Middle frontal gyrus (tissue), 1 donor: ENCODE data around the gene RPIA.
A peak's percentile ranks its signal among the peaks of the same experiment; 100 is the strongest.
"Not testable (repeated sequence)": the region's sequence is repeated elsewhere in the genome, so short reads cannot be mapped to it uniquely, and the experiment has no call there.

Source experiments
- DNase-seq: peaks from one replicate; pipeline ENCODE4 v3.0.0-alpha.2; 2015; ENCODE audit warnings: low spot score; ENCODE audit errors: extremely low spot score

The RPIA gene

GRCh38 chr2:88733155-88733902, 41.9 kb downstream of the RPIA start:
- DNase-seq = no peak

- DNase-seq = peak; percentile 25
Measured at GRCh38 chr2:88735133-88735532, 43.7 kb downstream of the RPIA start.

DNA sequence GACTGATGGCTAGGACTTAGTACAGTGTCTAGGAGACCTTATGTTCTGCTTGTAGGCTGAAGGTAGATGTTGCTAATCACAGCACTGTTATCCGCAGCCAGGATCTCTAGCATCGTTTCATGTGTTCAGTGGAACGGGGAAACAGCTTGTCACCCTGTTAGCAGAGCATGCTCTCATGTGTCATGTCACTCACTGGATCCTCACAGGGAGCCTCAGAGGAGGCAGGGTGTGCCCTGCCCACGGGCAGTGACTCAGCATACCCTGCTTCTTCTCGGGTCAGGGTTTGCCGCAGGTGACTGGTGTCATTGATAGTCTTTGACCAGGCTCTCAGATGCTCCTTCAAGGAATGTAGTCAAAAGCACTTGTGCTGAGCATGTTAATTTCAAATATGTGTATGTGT, 44.4 kb downstream of the RPIA start:
- DNase-seq = no peak

DNA sequence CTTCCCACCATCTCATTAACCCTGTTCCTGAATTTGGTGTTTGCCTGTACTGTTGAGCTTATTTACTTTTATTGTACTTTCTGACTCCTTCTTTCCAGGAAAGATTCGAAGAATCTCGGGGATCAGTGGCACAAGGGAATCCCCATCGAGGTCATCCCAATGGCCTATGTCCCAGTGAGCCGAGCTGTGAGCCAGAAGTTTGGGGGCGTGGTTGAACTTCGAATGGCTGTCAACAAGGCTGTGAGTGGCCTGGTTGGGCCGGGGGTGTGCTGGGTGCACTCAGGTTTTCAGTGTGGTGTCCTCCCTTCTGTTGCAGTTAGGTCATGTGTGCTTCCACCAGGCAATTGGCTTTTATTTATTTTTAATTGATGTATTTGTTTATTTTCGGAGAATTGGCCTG, 45.0 kb downstream of the RPIA start:
- DNase-seq = no peak

- DNase-seq = no peak
Measured at GRCh38 chr2:88737385-88737784, 45.9 kb downstream of the RPIA start.

- no peak for DNase-seq
Measured at GRCh38 chr2:88738271-88738670, 46.8 kb downstream of the RPIA start.

GRCh38 chr2:88739985-88740600, 48.6 kb downstream of the RPIA start:
- DNase-seq = peak; percentile 53

DNA sequence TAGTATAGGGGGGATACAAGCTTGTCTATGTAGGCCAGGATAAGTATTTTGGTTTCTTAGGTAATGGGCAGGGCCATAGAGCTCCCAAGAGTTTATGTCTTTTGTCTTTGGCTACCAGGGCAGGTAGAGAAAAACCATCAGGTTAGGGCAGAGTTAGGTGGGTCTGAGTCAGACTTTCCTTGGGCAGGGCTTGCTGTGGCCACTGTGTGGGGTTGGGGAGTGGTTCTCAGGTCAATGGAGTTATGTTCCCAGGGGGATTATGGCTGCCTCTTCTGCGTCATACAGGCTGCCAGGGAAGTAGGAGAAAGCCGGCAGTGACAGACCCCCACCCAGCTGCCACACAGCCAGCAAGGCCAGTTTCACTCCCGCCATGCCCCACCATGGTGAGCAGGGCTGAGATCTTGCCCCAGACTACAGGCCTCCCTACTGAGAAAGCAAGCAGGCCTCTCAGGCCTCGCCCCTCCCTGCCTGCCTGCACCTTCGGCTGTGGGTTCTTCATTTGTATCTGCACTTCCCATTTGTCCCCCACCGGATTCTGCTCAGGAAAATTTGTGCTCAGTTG, 55.5 kb downstream of the RPIA start:
- DNase-seq = no peak

DNA sequence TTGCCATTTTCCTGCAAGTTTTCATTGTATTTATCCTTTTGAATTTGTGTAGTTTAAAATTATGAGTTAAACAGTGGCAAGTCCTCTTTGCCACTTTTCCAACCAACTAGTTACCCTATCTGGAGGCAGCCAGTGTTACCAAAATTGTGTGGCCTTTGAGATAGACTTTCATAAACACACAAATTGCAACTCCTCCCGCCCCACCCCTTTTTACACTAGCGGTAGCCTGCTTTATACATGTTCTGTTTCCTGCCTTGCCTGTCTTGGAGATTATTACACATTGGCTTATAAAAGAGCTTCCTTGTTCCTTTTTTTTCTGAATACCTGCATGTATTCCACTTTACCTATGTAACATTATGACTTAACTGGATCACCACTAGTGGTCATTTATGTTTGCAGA, 56.5 kb downstream of the RPIA start:
- DNase-seq = no peak

DNA sequence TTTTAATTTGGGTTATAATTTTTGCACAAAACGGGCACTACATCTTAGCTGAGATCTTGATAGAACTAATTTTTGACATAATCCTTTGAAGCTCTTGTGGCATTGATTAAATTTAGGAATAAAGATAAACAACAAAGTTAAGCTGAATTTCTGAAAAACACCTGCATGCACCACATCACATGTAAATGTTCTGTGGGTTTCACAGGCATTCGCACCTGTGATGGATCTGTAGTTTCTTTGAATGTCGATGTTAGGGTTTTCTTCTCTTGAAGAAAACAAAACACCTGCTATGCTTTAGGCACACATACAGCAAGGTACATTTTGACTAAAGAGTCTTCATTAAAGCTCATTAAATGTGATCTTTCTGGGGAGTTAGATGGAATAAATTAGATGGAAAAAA, 60.3 kb downstream of the RPIA start:
- no peak for DNase-seq

DNA sequence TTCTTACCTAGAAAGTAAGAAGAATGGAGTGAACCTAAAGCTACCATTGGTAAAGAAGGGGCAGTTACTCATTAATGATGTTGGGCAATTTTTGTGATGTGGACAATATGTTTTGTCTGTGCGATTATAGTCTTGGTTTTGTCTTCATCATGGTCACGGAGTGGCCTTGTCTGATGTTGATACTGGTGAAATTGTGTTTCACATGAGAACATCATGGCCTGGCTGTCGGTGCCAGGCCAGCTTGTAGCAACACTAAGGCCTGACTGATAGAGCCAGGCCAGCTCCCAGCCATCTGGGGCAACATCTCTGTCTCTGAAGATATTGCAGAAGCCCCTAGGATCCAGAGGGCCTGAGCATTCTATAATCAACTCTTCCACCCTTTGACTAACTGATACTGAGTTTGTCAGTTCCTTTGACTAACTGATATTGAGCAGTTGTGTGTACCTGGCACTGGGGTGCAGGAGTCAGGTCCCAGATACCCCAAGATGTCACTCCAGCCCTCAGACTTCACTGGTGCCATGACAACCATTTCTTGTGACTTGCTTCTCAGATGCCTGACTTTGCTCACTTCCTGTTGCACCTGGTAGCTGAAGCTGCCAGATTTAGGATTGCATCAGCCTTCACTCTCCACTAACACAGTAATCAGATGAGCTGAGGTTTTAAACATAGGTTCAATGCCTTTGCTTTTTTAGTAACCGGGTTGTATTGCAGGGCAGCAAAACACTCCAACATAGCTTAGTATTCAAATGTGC, 62.5 kb downstream of the RPIA start:
- no peak for DNase-seq

DNA sequence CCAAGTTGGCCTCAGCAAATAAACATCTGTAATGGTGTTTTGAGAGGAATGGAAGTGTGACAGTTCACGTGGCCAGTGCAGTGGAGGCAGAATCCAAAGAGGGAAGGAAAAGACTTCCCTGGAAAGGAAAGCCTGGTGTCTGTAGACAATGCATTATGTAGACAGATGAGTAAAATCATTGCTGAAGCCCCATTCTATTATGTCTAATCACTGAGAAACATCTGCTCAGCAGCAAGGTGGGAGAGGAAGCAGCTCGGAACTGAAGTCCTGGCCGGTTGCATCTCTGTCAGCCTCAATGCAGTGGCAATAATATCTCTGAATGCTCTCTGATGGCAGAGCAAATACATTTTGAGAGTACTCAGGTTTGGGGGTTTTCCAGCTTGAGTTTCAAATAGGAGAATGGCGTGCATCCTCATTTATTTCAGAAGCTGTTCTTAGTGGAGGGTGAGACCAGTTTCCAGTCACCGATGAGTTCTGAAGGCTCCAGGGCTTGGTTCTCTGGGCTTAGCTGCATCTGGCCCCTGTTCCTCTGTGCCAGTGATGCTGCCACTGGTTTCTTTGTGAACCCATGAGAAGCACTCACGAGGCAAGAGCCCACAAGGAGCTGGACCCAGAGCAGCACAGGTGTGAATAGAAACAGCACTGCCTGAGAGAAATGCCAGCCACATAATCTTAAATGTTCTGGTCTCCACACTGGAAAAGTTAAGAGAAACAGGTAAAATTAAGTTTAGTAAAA, 63.3 kb downstream of the RPIA start:
- DNase-seq = no peak

DNA sequence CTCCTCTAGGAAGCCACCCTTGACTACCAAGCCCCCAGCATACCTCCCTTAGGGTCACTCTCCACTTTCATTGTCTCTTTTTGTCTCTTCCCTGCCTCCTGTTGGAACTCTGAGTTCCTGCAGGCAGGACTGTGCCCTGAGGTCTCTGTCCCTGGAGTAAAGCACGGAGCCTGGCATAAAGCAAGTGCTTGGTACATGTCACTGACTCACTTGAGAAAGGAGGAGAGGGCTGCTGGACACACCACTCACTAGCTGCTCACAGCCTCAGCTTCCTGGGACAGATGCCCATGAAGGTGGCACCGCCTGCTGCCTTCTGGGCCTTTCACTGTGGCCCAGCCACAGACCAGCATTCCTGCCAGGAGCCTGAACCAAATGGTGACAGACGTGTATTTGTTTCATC, 64.4 kb downstream of the RPIA start:
- no peak for DNase-seq

DNA sequence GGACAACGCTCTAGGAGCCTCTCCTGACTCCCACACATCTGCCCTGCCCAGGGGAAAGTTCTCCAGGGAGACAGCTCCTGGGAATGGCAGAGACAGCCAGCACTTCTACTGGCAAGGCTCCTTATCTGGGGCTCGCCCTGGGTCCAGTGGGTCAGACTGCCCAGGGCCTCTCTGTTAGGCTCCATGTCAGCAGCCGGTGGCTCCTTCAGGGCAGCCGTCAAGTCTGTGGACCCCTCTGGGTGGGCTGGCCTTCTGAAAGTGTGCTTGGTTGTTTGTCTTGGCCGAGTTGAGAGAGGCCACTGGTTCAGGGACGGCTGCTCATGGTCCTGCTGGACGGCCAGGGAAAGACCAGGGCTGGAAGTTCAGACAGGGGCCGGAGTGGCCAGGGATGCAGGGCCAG, 65.6 kb downstream of the RPIA start:
- no peak for DNase-seq

- DNase-seq = not testable (repeated sequence)
Measured at GRCh38 chr2:88758702-88759101, 67.2 kb downstream of the RPIA start.

- DNase-seq = no peak
Measured at GRCh38 chr2:88760819-88761598, 69.5 kb downstream of the RPIA start.

GRCh38 chr2:88764141-88764849, 72.8 kb downstream of the RPIA start:
- DNase-seq = no peak

GRCh38 chr2:88764850-88765153, 73.3 kb downstream of the RPIA start:
- DNase-seq = no peak

DNA sequence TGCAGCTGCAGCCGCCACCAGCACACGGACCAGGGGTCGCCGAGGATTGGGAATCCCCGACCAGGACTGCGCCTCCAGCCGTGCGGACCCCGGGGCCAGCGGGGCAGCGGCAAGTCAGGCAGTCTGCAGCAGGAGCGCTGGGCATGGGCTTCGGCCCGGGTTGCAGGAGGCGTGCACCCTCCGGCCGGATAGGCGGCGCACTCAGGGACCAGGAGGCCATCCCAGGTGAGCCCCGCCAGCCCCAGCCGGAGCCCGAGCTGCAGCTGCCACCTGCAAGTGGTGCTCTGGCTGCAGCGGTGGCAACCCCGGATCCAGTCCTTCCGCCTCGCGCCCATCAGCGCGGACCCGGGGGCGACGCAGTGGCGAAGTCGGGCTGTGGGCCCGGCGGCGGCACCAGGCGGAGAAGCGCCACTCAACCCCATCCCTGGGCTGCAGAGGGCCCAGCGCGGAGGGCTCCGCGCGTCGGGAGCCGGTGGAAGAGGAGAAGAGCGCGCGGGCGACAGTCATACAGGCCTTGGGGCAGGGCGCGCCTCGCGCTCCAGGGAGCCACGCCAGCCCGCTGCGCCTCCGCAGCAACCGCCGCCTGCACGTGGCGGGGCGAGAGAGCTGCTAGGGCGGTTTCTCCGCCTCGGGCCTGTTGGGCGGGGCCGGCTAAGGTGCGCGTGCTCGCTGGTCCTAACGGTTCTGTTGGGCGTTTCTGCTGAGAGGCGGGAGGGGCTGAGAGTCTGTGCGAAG, 73.8 kb downstream of the RPIA start:
- peak; percentile 20 for DNase-seq
